ENCODE results near the gene FRMD4B.
"Not testable (repeated sequence)": the region's sequence is repeated elsewhere in the genome, so short reads cannot be mapped to it uniquely, and the experiment has no call there.

Gene FRMD4B

DNA sequence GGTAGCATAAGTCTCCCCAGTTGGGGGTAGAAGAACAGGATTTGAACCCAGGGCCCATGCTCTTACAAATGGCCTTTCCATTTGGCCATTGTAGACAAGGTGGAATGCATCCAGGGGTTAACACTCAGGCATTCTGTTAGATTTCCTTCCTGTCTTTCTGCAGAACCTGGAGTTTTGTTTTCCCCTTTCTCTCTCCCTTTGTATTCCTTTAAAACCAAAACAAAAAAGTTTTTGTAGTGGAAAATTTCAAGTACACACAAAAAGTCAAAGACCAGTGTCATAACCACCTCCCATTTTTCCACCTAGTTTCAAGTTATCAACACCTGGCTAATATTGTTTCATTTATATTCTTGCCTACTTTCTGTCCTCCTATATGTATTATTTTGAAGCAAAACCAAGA is 26.0 kb downstream of the FRMD4B start:
- DNase-seq = no peak

- DNase-seq = no peak
Measured at GRCh38 chr3:69359339-69359893, 26.5 kb downstream of the FRMD4B start.

DNA sequence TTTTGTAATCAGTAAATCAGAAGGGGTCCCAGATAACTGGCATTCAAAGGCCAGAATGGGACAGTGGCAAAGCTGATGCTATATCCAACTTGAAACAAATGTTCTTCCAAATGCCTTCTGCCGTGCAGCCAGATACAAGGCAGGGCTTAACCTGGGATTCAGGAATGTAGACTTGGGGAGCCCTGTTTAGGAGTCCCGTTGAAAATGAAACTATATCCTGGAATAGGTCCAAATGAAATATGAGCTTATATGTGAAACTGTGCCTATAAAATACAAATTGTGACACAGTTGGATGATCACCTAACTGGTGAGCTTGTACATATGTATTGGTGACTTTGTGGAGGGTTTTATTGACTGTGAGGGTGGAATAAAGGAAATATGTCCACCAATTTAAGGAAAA is 28.7 kb downstream of the FRMD4B start:
- DNase-seq = no peak

DNA sequence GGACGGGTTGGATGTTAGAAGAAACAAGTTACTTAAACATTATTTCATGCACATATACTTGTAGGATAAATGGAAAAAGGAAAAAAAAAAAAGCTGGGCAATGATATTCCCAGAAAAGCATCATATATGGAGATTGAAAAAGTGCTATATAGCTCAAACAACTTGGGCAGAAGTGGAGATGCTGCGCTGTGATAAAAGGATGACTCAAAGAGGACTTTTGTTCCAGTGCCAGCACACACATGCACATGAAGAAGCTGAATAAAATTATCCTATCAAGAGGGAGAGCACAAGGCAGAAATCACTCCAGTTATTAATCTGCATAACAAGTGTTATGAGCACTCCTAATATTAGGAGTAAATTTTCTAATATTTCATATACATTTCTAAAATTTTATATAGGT is 30.9 kb downstream of the FRMD4B start:
- DNase-seq = no peak

GRCh38 chr3:69353503-69353902 is 32.4 kb downstream of the FRMD4B start:
- DNase-seq = no peak

- DNase-seq = no peak
Measured at GRCh38 chr3:69353088-69353478, 32.8 kb downstream of the FRMD4B start.

DNA sequence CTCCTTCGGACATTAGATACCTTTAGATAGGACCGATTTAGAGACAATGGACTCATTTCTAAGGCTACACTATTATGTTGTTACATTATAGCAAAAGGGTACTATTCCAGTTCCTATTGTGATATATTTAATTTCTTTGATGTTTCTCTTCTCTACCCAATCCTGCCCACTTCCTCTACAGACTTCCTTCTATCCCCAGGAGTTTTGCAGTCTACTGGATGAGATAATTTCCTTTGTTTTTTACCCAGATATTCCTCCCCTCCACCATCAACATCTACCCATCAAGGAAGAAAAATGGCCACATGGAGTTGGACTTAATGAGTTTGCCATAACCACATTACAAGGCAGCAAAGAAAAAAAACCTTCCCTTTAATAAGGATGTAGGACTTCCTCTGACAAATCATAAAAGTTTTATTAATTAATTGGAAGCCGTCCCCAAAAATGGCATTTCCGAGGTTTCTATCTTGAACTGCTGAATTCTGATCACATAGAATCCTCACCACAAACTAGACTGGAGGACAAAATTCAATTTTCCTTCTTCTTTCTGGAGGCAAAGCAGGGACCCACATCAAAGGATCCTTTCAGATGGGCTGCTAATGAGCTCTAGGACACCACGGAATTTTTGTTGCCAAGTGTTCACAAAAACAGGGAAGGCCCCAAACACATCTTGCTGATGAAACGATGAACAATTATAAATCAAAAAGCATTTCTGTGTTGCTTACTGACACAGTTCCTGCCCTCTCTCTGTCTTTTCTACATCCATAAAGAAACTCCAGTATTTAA is 33.4 kb downstream of the FRMD4B start:
- no peak for DNase-seq

GRCh38 chr3:69343875-69344274 is 42.0 kb downstream of the FRMD4B start:
- no peak for DNase-seq

GRCh38 chr3:69342074-69342473 is 43.8 kb downstream of the FRMD4B start:
- DNase-seq = no peak

GRCh38 chr3:69339760-69340159 is 46.1 kb downstream of the FRMD4B start:
- DNase-seq = no peak

DNA sequence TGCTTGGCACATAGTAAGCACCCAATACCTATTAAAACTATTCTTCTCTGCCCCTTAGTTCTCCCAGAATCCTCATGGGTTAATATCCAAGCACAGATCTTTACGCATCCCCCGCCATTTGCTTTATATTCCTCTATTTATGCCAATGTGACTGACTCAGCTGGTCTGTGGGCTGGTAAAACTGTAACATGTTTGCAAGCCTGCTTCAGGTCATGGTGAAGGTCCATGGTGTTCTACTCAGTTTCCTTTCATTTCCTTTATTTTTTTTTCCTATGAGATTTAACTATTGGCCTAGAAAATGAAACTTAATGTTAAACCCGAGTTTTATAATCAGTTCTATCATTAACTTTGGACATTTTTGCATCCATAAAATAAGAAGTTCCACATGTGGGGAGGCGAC is 47.0 kb downstream of the FRMD4B start:
- DNase-seq = no peak

DNA sequence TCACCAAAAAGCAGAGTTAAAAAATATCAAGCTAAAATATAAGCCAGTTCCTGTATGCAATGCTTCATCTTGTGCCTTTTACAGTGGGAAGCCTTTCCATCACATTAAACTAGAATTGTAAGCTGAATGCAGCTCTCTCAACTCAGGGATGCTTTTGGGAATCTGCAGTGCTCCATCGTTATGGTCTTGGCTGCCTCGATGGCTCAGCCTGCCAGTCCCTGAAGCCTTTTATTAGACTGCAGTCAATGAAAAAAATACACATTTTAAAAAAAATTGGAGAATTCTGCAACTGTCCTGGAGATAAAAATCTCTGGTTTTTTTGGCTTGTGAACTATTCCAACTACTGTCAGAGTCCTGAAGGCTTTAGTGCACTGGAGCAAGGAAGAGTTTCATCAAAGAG is 53.0 kb downstream of the FRMD4B start:
- no peak for DNase-seq

GRCh38 chr3:69330891-69331400 is 54.9 kb downstream of the FRMD4B start:
- no peak for DNase-seq

DNA sequence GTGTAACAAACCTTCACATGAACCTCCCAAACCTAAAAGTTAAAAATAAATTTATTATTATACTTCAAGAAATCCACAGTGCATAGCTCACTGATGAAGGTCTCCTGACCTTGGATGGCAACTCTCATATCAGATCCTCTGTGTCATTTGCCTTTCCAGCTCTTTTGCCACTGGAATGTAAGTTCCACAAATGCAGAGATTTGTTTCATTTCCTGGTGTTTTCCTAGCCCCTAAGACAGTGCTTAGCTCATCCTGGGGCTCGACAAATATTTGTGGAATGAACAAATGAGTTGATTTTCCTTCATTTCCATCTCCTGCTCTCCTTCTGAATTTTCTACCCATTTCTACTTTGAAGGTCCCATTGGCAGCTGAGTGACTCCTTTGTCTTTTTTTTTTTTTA is 56.0 kb downstream of the FRMD4B start:
- DNase-seq = no peak

GRCh38 chr3:69328963-69329302 is 57.0 kb downstream of the FRMD4B start:
- no peak for DNase-seq

DNA sequence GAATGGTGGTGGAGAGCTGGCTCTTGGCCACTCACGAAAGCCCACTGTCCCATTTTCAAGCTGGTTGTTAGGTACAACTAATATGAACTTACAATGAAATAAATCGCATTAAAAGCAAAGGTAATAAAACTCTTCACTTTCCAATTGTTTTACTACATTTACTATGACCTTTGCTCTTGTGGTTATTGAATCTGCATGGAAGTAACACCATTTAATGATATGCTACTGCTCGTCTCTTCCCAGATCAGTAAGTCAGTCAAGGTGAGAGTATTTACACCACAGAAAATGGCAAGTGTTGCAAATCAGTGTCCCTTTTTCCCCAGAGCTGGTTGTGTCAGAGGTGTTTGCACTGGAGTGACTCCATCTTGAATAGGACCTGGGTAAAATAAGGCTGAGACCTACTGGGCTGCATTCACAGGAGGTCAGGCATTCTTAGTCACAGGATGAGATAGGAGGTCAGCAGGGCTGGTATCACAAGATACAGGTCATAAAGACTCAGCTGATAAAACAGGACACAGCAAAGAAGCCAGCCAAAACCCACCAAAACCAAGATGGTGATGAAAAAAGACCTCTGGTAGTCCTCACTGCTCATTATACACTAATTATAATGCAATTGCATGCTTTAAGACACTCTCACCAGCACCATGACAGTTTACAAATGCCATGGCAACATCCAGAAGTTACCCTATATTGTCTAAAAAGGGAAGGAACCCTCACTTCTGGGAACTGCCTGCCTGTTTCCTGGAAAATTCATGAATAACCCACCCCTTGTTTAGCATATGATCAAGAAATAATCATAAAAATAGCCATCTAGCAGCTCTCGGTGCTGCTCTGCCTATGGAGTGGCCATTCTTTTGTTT is 57.6 kb downstream of the FRMD4B start:
- DNase-seq = no peak

DNA sequence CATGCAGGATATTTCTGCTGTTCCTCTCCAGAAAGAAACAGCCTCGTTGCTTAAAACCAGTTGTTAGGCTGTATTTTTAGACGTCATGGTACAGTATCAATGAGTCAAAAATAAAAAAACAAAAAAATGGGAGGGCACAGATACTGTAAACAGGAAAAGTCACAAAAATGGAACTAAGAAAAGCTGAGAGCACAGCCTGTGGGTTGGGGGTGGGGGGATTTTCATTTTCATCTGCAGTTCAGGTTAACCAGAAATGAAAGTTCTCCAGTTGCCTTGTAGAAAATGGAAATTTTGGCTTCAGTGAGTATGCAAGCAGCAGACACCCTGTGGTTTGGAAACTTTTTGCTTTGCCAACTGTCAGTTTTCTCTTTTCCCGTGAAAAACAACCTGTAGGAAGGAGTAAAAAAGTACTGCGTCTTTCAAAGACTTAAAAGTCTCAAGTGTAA is 59.0 kb downstream of the FRMD4B start:
- peak; percentile 9 for DNase-seq

DNA sequence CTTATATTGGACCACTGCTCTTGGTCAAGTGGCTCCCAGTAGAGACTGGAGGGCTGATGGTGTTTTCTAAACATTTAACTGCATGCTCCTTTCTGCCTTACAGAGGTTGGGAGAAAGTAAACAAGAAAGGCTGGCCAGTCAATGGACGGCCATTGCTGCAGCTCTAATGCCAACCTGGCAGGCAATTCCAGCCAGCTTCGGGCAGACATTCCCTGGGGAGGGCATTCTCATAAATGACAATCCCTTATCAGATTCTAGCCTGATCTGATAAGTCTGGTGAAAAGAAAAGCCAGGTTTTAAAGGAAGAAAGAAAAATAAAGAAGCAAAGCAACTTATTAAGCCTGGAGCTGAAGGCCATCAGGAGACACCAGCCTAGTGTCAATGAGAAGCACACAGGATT is 60.7 kb downstream of the FRMD4B start:
- DNase-seq = no peak

GRCh38 chr3:69324362-69325025 is 61.4 kb downstream of the FRMD4B start:
- DNase-seq = no peak

- no peak for DNase-seq
Measured at GRCh38 chr3:69323941-69324340, 61.9 kb downstream of the FRMD4B start.

- DNase-seq = not testable (repeated sequence)
Measured at GRCh38 chr3:69322512-69322911, 63.4 kb downstream of the FRMD4B start.

GRCh38 chr3:69322158-69322509 is 63.8 kb downstream of the FRMD4B start:
- DNase-seq = no peak
